Measurements from ENCODE around the gene TMEM106C. TPM values are rescaled to one million over a fixed set of nuclear protein-coding genes. Genes with fewer than 3 reads are reported as not detected.

TMEM106C gene
- total RNA-seq, 2 experiments from 2014 or later = 148 to 158 TPM

DNA sequence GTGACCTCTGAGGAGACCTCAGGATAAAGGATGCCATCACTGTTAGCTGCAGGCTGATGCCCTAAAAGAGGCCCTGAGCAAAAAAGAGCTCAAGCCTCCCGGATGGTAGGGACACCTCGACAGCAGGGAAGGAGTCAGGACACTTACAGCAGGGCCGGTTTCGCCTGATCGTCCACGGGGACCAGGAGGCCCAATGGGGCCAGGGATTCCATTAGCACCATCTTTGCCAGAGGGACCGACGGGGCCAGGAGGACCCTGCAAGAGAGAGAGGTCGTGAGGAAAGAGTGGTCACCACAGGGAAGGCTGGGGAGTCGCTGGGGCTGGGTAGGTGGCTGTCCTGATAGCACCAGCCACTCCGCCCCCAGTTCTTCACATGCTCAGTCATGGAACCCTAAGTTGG, 12.4 kb downstream of the TMEM106C start:
- TF ChIP-seq, protein P1, sequence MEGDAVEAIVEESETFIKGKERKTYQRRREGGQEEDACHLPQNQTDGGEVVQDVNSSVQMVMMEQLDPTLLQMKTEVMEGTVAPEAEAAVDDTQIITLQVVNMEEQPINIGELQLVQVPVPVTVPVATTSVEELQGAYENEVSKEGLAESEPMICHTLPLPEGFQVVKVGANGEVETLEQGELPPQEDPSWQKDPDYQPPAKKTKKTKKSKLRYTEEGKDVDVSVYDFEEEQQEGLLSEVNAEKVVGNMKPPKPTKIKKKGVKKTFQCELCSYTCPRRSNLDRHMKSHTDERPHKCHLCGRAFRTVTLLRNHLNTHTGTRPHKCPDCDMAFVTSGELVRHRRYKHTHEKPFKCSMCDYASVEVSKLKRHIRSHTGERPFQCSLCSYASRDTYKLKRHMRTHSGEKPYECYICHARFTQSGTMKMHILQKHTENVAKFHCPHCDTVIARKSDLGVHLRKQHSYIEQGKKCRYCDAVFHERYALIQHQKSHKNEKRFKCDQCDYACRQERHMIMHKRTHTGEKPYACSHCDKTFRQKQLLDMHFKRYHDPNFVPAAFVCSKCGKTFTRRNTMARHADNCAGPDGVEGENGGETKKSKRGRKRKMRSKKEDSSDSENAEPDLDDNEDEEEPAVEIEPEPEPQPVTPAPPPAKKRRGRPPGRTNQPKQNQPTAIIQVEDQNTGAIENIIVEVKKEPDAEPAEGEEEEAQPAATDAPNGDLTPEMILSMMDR (IDR thresholded peaks at IDR 0.05) = no peak
- DNase-seq (no peak), ATAC-seq (no peak)
- intact Hi-C loops (cut with micrococcal nuclease) = no loop called here
- H3K4me3 Mint-ChIP-seq = no peak overlapping the region
- no peaks in the 10 kb centered on the region for H3K36me3 Mint-ChIP-seq (ENCODE audit: low read depth)
- H3K27ac Mint-ChIP-seq = no peak overlapping the region
- no peaks in the 10 kb centered on the region for H3K4me1 Mint-ChIP-seq (ENCODE audit: low read depth)
- POLR2A ChIA-PET = no interaction called here
- CTCF ChIA-PET = no interaction called here
- peaks cover 2% of the 10 kb centered on the region for H3K27me3 Mint-ChIP-seq
- H3K9me3 Mint-ChIP-seq = no peaks in the 10 kb centered on the region

DNA sequence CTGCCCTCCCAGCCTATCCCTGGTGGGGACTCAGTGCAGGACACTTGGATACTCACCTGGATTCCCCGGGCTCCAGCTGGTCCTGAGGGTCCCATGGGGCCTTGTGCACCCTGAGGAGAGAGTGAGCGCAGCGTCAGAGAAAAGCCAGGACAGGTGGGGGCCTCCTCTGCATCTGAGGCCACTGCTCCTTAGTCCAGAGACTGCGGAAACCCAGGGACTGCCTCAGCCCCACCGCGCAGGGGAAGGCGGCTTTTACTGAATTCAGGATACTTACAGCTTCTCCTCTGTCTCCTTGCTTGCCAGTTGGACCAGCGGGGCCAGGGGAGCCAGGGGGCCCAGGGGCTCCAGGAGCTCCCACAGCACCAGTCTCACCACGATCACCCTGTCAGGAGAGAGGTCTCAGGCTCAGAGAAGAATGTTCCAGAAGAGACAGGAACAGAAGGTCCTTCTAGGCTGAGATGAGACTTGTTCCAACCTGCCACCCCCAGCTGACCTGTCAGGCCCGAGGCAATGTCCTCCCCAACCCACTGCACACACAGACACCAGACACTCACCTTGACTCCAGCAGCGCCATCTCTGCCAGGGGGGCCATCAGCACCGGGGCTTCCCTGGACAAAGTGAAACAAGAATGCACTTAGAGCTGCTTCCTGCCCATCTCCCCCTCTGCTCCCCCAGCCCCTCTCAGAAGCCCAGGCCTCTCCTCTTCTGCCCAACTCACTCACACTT, 13.8 kb downstream of the TMEM106C start:
- CTCF ChIA-PET = interaction anchor here (1.3 kb wide), 1 partner anchor 14 kb away, joined by 3 read pairs; the partner anchor contains the start of gene TMEM106C
- POLR2A ChIA-PET = interaction anchor here (0.7 kb wide), 1 partner anchor 14 kb away, joined by 3 read pairs; no protein-coding TSS in a partner anchor
- Mint-ChIP-seq H3K27me3 (peaks cover 2% of the 10 kb centered on the region), H3K36me3 (ENCODE audit: low read depth) (no peaks in the 10 kb centered on the region), H3K4me3 (no peak overlapping the region), H3K27ac (no peak overlapping the region), H3K4me1 (ENCODE audit: low read depth) (no peaks in the 10 kb centered on the region), H3K9me3 (no peaks in the 10 kb centered on the region)
- ATAC-seq (no peak), DNase-seq (no peak)
- TF ChIP-seq, protein P1 (IDR thresholded peaks at IDR 0.05) = no peak
- intact Hi-C loops (cut with micrococcal nuclease) = no loop called here

DNA sequence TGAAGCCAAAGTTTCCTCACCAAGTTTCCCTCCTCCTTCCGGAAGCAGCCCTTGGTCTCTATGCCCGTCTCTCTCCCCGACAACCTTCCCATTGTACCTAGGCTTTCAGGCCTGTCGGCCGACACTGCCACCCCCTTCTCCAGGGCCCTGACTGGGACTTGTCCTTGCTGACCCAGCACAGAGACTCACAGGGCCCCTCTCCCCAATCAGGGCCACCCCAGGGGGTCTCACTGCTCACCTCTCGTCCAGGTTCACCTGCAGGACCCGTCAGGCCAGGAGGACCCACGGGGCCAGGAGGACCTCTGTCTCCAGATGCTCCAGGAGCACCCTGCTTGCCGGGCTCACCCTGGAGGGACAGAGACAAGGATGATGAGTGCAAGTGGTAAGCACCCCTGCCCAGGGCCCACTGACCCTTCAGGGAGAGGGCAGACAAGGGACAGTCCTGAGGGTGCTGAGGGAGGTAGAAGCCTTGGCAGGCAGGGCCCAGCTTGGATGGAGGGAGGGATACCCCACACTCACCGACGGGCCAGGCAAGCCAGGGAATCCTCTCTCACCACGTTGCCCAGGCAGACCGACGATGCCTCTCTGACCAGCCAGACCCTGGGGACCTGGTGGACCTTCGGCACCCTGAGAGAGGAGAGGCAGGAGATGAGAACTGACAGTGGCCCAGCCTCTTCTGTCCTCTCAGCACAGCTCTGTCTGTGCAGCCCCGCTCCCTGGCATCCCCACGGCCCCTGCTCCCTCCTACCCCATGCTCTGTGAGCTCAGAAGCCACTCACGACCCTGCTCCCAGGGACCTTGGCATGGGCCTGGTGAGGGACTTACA, 14.6 kb downstream of the TMEM106C start:
- Mint-ChIP-seq H3K27me3 (peaks cover 2% of the 10 kb centered on the region), H3K27ac (no peak overlapping the region), H3K9me3 (no peaks in the 10 kb centered on the region), H3K4me3 (no peak overlapping the region), H3K36me3 (ENCODE audit: low read depth) (no peaks in the 10 kb centered on the region), H3K4me1 (ENCODE audit: low read depth) (no peaks in the 10 kb centered on the region)
- intact Hi-C loops (cut with micrococcal nuclease) = no loop called here
- no peak for ATAC-seq
- CTCF ChIA-PET = interaction anchor here (0.9 to 1.4 kb wide), 3 partner anchors 13 to 29 kb away, joined by 3 to 4 read pairs (median 3); partner anchors contain the start of gene TMEM106C
- TF ChIP-seq, protein P1 (IDR thresholded peaks at IDR 0.05) = no peak
- no peak for DNase-seq
- POLR2A ChIA-PET = no interaction called here

DNA sequence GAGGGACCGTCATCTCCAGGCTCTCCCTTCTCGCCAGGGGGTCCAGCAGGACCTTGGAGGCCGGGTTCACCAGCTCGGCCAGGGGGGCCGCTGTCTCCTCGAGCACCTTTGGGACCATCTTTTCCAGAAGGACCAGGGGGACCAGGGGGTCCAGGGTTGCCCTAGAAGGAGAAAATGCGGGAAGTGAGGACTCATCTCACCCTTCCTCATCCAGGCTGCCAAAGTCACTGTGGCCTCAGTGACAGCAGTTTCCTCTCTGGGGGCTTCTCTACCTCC, 15.1 kb downstream of the TMEM106C start:
- ATAC-seq (no peak), DNase-seq (no peak)
- CTCF ChIA-PET = interaction anchor here (0.9 to 1.4 kb wide), 2 partner anchors 14 to 29 kb away, joined by 3 to 4 read pairs; no protein-coding TSS in a partner anchor
- Mint-ChIP-seq H3K4me1 (ENCODE audit: low read depth) (no peaks in the 10 kb centered on the region), H3K27ac (no peak overlapping the region), H3K9me3 (no peaks in the 10 kb centered on the region), H3K36me3 (ENCODE audit: low read depth) (no peaks in the 10 kb centered on the region), H3K4me3 (no peak overlapping the region), H3K27me3 (peaks cover 2% of the 10 kb centered on the region)
- TF ChIP-seq, protein P1 (IDR thresholded peaks at IDR 0.05) = no peak
- intact Hi-C loops (cut with micrococcal nuclease) = no loop called here
- POLR2A ChIA-PET = no interaction called here

DNA sequence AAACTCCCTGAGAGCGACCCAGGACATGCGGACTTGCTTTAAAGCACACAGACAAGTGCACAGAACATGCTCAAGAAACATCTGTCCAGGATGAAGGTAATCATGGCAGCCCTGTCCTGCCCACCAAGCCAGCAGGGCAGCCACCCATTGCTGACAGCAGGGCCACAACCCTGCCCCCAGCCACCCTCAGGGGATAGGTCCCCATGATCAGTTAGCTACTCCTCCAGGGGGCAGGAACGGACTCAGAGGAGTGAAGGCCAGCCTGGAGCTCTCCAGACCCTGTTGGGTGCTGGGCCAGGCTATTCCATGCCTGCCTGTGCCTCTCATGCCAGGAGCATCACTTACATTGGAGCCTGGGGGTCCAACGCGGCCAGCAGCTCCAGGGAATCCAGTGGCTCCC, 15.8 kb downstream of the TMEM106C start:
- POLR2A ChIA-PET = no interaction called here
- CTCF ChIA-PET = interaction anchor here (1.4 to 1.6 kb wide), 3 partner anchors 13 to 16 kb away, joined by 3 to 5 read pairs (median 4); partner anchors contain the start of gene TMEM106C
- TF ChIP-seq, protein P1 (IDR thresholded peaks at IDR 0.05) = no peak
- intact Hi-C loops (cut with micrococcal nuclease) = no loop called here
- Mint-ChIP-seq H3K9me3 (no peaks in the 10 kb centered on the region), H3K27me3 (peaks cover 2% of the 10 kb centered on the region), H3K27ac (no peak overlapping the region), H3K4me3 (no peak overlapping the region), H3K36me3 (ENCODE audit: low read depth) (no peaks in the 10 kb centered on the region), H3K4me1 (ENCODE audit: low read depth) (no peaks in the 10 kb centered on the region)
- ATAC-seq (no peak), DNase-seq (no peak)
